Ecto neural progenitor cell (in vitro differentiated cells): ENCODE measurements around the gene SLC29A2.
A peak's percentile ranks its signal among the peaks of the same experiment; 100 is the strongest.

Experiments used
- DNase-seq: peaks from one replicate; pipeline ENCODE4 v3.0.0-alpha.2; 2018; ENCODE audit warnings: low spot score

The SLC29A2 gene

GRCh38 chr11:66347425-66348276 is 23.9 kb downstream of the SLC29A2 start, which contains the start of gene B4GAT1:
TSS of gene B4GAT1 (minus strand) at chr11:66347629. CDS start at chr11:66347545, 84 bp downstream.
- DNase-seq = peak; percentile 89

DNA sequence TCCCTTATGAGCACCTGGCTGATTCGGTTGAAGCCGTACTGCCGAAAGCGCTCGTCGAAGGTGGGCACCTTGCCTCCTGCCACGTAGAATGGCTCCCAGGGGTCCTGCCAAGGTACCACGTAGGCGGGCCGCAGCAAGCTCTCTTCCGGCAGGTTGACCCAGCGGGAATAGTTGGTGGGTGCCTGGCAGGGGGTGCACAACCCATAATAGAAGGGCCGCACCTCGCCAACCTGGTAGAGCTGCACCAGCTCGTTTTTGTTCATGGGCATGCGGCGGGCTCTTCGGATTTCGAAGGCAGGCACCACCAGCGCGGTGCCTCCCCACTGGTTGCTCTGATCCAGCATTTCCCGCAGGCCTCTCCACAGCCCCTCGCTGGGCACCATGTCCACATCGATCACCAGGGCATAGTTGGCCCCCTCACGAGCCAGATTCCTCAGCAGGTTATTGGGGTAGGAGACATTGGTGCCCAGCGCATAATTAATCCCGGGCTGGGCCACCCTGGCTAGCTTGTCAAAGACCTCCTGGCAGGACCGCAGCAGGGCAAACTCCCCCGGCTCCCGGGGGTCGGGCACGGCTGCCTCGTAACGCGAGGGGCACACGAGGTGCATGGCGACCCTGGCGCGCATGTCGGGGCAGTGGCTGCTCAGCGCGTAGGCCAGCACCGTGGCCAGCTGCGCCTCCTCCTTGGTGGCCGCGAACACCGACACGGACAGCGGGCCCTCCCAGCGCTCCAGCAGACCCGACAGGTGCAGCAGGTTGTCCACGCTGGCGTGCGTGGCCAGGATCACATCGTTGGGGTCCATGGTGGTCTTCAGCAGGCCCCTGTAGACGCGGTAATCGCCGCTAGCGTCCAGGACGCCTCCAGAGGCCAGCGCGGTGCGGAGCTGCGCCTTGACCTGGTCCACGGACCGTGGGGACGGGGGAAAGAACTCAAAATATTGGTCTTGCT is 24.8 kb downstream of the SLC29A2 start:
- peak; percentile 62 for DNase-seq

- no peak for DNase-seq
These were observed 26.3 kb downstream of the SLC29A2 start for GRCh38 chr11:66345316-66345649.

DNA sequence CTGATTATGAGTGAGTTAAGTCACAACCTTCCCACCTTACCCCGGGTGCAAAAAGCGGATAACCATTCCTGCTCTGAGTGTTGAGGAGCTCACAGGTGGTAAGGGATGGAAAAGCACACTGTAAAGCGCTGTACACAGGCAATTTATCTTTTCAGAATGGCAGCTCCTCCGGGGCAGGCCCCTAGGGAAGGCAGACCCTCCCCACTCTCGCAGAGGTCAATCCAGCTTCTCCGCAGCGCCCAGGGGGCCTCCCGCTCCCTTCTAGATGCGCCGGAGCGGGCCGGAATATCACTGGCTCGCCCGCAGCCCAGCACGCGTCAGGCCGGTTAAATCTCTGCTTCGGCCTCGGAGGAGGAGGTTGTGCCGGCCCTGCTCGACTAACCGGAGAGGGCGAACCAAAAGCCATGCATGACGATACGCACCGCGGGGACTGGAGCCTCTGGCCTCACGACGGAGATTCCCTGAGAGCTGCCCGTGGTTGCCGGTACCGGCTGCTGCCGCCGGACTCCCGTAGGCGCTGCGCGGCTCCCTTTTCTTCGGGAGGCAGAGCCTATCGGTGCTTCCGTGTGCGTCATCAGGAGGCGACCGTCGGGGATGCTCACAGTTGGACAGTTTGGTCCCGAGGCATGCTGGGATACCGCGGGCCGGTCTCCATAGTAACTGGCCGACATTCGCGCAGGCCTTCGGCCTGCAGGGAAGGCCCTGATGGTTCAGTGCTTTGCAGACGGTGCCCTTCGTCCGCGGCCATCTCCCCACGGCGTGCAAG is 26.8 kb downstream of the SLC29A2 start, which contains the start of gene BRMS1:
Gene BRMS1 (minus strand): TSS at position 555 of the 766 bp plus-strand sequence. CDS start 2,870 bp downstream, outside the sequence.
- peak; percentile 99 for DNase-seq

GRCh38 chr11:66343176-66343575 is 28.4 kb downstream of the SLC29A2 start:
- no peak for DNase-seq

- peak; percentile 41 for DNase-seq
These were observed 29.9 kb downstream of the SLC29A2 start for GRCh38 chr11:66341502-66342126.

GRCh38 chr11:66340596-66341501 is 30.7 kb downstream of the SLC29A2 start:
- DNase-seq = peak; percentile 44

DNA sequence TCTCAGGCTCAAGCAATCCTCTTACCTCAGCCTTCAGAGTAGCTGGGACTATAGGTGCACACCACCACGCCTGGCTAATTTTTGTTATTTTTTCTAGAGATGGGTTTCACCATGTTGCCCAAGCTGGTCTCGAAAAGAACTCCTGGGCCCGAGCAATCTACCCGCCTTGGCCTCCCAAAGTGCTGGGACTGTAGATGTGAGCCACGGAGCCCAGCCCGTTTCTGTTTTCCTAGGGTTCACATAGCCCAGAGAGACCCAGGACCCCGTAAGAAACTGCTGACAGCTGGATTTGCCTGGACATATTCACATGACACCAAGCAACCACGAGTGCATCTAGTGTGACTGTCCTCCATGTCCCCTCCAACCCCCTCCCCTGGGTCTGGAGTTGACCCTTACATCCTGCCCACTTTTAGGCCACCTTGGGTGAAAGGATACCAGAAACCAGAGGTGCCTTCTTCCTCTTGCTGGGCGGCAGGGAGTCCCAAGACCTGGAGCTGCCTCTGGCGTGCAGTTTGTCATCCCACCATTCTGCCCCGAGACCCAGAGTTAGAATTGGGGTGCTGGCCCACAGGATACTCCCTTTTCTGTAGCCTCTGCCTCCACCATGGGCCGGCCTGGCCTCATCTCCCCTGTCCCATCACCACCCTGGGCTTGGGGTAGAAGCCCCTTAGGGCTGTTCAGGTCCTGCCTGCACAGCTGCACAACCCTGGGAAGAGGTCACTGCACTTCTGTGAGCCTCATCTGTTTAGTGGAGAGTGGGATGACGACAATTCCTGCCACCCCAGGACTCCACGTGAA is 31.7 kb downstream of the SLC29A2 start:
- DNase-seq = no peak

DNA sequence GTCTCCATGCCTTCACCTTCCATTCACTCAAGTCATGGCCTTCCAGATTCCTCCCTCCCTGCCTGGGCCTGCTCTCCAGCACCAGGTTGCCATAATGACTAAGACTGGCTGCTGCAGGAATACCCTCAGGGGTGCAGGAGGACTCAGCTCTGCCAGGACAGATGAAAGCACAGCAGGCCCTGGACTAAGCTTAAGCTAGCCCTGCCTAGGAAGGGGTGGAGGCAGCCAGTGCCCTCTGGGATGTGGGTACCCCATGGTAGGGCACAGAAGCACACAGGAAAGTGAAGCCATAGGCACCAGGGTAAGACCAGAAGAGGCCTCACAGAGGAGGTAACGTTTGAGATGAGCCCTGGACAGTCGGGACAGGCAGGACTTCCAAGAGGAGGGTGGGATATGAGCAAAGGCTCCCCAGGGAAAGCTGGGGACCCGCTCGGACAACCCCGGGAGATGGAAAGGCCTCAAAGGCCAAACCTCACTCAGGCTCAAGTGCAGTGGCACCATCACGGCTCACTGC is 32.3 kb downstream of the SLC29A2 start:
- no peak for DNase-seq

- DNase-seq = peak; percentile 42
These were observed 33.0 kb downstream of the SLC29A2 start for GRCh38 chr11:66338276-66339161.

DNA sequence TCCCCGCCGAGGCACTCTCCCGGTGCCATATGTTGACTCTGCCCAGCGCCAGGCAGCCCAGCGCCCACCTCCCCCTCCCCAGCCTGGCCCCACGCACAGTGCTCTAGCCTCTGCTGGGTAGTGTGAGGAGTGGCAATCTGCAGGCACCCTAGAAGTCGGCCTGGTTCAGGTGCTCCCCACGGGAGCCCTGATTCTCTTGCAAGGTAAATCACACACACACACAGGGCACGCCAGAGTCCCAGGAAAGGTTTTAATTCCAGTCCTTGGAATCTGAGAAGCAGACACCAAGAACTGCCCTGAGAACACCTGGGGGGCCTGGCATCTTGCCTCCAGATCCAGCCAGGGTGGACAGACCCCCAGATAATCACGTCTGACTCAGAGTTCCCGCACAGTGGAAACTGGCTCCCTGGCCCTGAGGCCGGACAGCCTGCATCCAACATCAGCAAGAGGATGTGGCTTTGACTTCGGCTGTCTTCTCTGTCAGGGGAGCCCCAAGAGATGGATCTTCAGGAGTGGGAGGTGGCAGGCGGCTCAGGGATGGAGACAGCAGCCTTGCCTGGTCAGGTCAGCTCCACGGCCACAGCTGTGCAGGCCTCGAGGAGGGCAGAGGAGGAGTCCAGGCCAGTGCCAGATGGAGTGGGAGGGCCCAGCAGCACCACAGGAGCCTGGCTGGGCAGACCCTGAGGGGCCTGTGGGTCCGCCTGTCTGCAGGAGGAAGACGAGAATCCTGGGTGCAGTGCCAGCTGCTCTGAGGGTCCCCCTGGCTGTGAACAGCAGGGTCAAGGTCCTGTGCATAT is 34.3 kb downstream of the SLC29A2 start:
- DNase-seq = peak; percentile 48

DNA sequence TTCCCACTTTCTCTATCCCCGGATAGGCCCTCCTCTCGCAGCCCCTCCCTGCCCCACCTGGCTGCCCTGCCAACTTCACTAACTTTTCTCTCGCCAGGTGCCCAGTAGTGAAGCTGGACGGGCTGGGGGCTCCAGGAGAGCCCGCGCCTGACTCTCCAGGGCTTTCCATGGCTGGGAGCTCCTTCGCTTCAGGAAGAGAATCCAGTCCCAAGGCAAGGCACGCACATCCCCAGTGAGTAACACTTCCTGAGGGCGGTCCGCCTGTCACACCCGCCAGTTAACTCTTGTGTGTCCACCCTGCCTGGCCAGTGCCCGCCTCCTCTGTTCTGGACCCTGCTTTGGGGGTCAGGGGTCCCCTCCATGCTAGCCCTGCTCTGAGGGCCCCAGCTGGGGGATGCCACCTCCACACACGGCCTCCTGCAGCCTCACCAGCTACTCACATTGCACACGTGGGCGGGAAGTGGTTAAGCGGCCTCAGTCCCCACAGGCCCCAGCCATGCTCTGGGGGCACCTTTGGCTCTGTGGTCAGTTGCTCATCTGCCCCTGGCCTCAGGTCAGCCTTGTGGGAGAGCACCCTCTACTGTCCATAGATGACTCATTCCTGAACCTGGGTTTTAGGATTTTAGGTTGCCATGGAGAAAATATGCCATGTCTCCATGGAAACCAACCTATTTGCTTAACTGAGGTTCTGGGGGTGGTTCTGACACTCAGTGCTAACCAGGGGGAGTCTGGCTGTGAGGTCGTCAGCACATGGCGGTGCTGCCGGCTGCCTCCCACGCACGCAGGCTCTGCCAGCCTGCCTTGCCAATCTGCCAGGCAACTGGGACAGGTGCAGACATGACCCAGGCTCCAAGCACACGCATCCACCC is 35.1 kb downstream of the SLC29A2 start, which contains the start of gene RIN1:
Gene RIN1 (minus strand): TSS at position 201 of the 869 bp plus-strand sequence. CDS start 32 bp downstream, at position 169.
- DNase-seq = peak; percentile 81

- peak; percentile 63 for DNase-seq
These were observed 35.9 kb downstream of the SLC29A2 start for GRCh38 chr11:66335531-66336233.

DNA sequence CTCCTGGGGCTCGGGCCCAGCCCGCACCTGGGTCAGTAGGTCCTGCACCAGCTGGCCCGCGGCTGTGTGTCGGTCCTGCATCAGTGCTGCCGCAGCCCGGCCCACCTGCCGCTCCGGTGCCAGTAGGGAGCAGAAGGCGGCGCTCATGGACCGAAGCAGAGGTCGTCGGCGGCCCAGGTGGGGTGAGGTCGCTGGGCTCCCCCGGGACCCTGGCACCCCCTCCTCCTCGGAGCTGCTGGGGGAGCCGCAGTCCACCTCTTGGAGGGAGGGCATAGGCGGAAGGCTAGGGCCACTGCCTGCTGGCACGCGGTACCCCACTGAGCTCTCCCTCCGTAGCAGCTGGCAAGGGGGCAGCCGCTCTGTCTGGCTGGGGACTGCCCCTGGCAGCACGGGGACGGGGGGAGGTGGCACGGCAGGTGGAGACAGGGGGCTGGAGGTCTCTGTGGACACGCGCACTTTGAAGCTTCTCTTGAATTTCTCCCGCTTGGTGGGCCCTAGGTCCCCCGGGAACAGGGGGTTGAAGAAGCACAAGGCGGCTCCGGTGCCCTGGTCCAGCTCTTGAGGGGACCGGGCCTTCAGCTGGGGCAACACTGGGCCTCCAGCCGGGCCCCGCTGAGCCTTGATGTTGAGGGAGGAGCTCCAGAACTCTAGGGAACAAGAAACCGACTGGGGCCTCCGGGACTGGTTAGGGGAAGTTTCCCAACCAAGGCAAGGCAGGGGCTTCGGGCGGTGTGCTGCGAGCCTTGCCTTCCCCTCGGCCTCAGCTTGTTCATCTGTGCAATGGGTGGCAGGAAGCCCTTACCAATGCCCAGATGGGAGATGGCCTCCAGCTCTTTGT is 36.7 kb downstream of the SLC29A2 start:
- no peak for DNase-seq
